NCI-H1694 (cell line): ENCODE measurements around the gene PODNL1.
A peak's percentile ranks its signal among the peaks of the same experiment; 100 is the strongest.

ENCODE experiments used
- DNase-seq: peaks from one replicate; lab custom pipeline; 2025; lab: John Stamatoyannopoulos, UW

The PODNL1 gene

GRCh38 chr19:13957051-13957450 is 18.8 kb upstream of the PODNL1 start:
- DNase-seq: no peak

DNA sequence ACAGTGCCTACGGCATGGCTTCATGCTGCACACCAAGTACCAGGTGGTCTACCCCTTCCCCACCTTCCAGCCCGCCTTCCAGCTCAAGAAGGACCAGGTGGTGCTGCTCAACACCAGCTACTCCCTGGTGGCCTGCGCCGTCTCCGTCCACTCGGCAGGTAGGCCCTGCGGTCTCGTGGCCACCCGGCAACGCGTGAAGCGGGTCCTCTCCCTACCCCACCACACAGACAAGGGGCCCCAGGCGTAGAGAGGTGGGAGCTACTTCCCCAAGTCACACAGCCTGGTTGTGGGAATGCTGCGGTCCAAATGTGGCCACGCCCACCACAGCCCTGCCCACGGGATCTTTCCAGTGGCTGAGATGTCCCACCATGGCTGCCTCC is 18.1 kb upstream of the PODNL1 start:
- DNase-seq: no peak

DNA sequence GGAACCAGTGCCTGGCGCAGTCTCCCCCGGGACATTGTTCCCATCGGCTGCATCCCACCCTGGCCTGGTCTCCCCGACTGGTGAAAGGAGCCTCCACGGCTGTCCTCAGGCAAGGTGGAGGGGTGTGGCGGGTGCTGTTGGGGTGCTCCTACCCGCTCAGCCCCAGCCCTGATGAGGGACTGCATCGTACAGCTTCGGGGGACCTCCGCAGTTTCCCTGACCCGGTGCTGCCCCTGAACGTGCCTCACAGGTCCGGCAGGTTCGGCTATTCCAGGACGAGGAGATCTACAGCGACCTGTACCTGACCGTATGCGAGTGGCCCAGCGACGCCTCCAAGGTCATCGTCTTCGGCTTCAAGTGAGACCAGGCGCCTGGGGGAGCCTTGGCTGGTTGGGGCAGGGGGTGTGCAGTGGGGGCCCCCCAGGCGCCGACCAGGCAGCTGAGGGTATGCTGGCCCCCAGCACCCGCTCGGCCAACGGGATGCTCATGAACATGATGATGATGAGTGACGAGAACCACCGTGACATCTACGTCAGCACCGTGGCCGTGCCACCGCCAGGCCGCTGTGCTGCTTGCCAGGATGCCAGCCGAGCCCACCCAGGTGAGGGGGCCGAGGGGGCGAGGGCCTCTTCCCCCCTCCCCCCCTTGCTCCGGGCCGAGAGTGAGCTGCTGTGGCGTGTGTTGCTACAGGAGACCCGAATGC is 17.6 kb upstream of the PODNL1 start:
- no peak for DNase-seq

GRCh38 chr19:13954185-13954584 is 16.0 kb upstream of the PODNL1 start:
- DNase-seq: no peak

- no peak for DNase-seq
These were observed 14.8 kb upstream of the PODNL1 start for GRCh38 chr19:13952931-13953531.

GRCh38 chr19:13952154-13952930 is 14.1 kb upstream of the PODNL1 start, which contains the start of gene DCAF15:
Gene DCAF15 (plus strand): TSS chr19:13952509. CDS start chr19:13952513, 4 bp downstream.
- DNase-seq: peak; percentile 99

- DNase-seq: no peak
These were observed 13.6 kb upstream of the PODNL1 start for GRCh38 chr19:13951799-13952153.

- DNase-seq: no peak
These were observed 12.8 kb upstream of the PODNL1 start for GRCh38 chr19:13951043-13951442.

GRCh38 chr19:13946414-13946813 is 8.2 kb upstream of the PODNL1 start:
- DNase-seq: no peak

- DNase-seq: no peak
These were observed 3.9 kb upstream of the PODNL1 start for GRCh38 chr19:13942023-13942684.

DNA sequence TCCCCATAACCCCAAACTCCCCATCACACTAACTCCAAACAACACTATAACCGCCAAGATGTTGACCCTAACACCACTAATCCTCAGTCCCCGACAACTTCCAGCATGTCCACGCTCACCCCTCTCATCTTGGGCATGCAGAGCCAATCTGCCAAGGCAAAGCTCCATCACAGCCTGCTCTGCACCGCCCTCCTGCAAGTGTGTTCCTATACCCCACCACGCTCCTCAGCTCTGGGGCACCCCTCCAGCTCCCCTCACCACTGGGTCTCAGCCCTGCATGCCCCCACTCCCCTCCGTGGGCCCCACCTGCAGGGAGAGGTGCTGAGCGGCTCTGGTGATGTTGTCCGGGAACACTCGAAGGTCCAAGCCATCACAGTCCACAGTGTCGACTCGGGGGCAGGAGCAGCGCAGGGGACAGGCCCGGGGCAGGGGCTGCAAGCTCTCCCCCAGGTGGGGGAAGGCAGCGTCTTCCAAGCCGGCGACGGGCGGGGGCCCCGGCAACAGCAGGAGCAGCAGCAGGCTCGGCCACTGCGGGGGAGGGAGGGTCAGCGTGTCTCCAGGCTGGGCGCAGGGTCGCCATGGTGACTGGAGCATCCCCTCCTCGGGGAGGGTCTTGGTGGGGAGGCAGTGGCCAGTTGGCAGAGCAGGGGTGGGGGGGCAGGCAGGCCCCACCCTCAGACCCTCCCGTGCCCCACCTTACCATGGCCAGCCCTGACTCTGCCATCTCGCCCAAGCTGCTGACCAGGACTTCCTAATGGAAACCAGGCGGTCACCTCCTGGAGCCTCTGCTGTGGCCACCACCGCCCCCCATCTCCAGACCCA is 527 bp downstream of the PODNL1 start:
- DNase-seq: no peak

DNA sequence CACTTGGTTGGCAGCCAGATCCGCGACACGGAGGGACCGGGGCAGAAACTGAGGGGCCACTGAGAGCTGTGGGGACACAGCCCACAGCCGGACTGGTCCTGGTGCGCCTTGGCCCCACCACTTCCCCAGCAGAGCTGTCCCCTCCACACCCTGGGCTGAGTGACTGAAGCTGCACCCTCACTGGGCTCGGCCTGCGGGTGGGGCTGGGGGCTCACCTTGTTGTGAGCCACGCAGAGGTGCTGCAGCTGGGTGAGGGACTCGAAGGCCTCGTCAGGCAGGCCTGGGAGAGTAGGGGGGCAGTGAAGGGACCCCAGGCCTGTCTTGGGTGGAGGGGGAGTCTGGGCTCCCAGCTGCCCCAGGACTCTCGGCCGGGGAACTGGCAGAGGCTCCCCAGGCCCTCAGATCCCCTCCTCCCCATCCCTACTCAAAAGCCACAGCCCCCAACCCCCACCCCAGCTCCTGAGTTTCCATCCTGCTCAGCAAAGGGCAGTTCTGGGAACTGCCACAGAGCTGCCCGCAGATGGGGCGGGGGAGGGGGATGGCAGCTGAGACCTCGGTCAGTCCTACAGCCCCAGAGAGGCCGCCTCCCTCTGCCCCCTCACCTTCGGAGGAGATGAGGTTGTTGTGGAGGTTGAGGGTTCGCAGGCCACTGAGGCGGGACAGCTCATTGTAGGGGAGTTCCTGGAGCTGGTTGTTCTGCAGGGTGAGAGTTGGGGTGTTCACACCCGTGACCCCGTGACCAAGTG is 2.3 kb downstream of the PODNL1 start:
- no peak for DNase-seq

- DNase-seq: no peak
These were observed 3.5 kb downstream of the PODNL1 start for GRCh38 chr19:13934785-13935109.

DNA sequence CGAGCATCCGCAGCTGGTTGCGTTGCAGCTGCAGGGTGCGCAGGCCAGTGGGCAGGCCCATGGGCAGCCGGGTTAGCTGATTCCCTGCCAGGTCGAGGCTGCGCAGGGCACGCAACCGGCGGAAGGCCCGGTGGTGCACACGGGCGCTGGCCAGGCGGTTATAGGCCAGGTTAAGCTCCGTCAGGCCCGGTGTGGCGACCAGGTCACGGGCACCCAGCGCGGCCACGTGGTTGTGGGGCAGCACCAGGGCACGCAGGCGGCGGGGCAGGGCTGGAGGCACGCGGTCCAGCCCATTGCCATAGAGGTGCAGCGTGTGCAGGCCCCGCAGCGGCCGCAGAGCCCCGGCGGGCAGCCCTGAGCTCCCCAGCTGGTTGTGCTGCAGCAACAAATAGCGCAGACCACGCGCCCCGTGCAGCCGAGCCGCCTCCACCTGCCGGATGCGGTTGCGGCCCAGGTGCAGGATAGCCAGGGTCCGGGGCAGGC is 5.3 kb downstream of the PODNL1 start:
- no peak for DNase-seq

GRCh38 chr19:13932149-13932637 is 6.0 kb downstream of the PODNL1 start:
- DNase-seq: no peak

DNA sequence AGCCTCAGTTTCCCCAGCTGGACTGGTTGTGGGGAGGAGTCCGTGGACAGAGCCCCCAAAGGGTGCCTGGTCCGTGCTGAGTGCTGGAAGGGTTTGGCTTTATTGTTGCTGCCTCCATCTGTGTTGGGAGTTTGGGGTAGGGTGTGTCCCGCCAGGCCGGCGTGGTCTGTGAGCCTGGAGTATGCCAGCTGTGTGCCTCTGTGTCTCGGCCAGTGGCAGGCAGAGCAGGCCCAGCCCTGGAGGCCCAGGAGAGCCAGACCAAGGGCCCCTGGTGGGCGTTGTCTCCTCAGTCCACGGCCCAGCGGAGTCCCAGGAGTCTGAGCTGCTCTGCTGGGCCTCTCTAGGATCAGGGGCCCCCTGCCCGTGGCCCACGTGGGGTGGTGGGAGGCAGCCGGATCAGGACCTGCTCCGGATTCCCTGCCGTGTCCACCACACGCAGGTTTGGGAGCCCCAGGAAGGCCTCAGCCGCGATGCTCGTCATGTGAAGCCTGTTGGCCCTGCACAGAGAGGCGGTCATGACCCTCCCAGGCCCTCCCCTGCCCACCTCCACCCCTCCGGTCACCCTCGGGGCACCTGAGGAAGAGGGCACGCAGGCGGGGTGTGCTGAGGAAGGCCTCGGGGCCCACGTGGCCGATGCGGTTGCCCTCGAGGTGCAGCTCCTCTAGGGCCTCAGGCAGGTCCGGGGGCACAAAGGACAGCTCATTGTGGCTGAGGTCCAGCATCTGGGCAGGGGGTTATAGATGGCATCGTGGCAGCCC is 6.6 kb downstream of the PODNL1 start:
- no peak for DNase-seq

DNA sequence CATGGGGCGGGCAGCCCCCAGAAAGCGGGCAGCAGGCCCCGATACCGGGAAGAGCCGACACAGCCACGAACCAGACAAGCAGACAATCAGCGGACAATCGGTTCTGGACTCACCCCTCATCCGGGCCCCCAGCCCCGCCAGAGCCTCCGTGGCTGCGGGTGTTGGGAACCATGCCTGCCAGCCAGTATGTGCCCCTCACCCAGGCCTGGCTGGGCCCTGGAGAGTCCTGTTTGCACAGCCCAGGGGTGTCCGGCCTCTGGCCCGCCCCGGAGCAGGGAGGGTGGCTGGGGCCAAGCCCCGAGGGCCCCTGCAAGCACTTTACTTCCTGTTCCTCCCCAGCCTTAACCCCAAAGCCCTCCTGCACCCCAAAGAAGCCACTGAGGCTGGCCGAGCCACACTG is 7.8 kb downstream of the PODNL1 start:
- no peak for DNase-seq

DNA sequence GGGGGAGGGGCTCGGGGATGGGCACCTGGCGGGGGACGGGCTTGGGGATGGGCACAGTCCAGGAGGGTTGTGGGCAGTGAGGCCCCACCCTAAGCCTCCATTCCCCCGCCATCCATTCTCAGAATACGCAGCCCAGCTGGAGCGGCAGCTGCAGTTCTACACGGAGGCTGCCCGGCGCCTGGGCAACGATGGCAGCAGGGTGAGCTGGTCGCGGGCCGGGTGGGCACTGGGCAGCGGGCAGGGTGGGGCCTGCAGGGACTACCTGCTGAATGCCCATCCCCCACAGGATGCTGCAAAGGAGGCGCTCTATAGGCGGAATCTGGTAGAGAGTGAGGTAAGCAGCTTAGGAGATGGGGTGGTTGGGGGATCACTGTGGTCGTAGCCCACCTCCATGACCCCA is 8.3 kb downstream of the PODNL1 start:
- no peak for DNase-seq

DNA sequence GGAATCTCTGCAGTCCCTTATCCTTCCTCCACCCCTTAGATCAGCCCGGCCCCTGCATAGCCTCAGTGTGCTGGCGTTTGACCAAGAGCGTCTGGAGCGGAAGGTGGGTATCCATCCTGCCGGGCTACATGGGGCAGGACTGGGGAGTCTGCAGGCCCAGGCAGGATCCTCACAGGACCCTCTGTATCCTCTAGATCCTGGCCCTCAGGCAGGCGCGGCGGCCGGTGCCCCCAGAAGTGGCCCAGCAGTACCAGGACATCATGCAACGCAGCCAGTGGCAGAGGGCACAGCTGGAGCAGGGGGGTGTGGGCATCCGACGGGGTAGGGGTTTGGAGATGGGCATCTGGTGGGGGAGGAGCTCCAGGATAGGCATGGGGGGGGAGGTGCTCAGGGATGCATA is 8.9 kb downstream of the PODNL1 start:
- no peak for DNase-seq

GRCh38 chr19:13926715-13927114 is 11.5 kb downstream of the PODNL1 start:
- DNase-seq: no peak
